GM19025 (cell line): ENCODE data around the gene SPATA2L.

ENCODE experiments used
- ATAC-seq: cut with Tn5 transposase; IDR thresholded peaks from one replicate; pipeline ENCODE4 v1.9.1; 2021; ENCODE audit warnings: mild to moderate bottlenecking, low read depth, moderate library complexity; ENCODE audit not compliant: unreplicated experiment

SPATA2L gene

GRCh38 chr16:89701425-89702406 lies at the start of gene SPATA2L:
Gene SPATA2L, minus strand, starts transcription at chr16:89701705. Its CDS starts 473 bp downstream, at chr16:89701232.
- peak; percentile 64 for ATAC-seq

- ATAC-seq = no peak
Observed at GRCh38 chr16:89749637-89750036, 48.1 kb upstream of the SPATA2L start.

GRCh38 chr16:89748921-89749320 lies 47.4 kb upstream of the SPATA2L start:
- no peak for ATAC-seq

GRCh38 chr16:89748076-89748475 lies 46.6 kb upstream of the SPATA2L start:
- ATAC-seq = no peak

GRCh38 chr16:89746043-89746442 lies 44.5 kb upstream of the SPATA2L start:
- ATAC-seq = no peak

- no peak for ATAC-seq
Observed at GRCh38 chr16:89744813-89745212, 43.3 kb upstream of the SPATA2L start.

GRCh38 chr16:89742948-89743347 lies 41.4 kb upstream of the SPATA2L start:
- no peak for ATAC-seq

GRCh38 chr16:89741342-89742014 lies 40.0 kb upstream of the SPATA2L start:
- ATAC-seq = no peak

- ATAC-seq = no peak
Observed at GRCh38 chr16:89739383-89739782, 37.9 kb upstream of the SPATA2L start.

- no peak for ATAC-seq
Observed at GRCh38 chr16:89738538-89739317, 37.2 kb upstream of the SPATA2L start.

- ATAC-seq = no peak
Observed at GRCh38 chr16:89738072-89738377, 36.5 kb upstream of the SPATA2L start.

- ATAC-seq = no peak
Observed at GRCh38 chr16:89737341-89738071, 36.0 kb upstream of the SPATA2L start.

- no peak for ATAC-seq
Observed at GRCh38 chr16:89736554-89736953, 35.0 kb upstream of the SPATA2L start.

GRCh38 chr16:89733792-89734191 lies 32.3 kb upstream of the SPATA2L start:
- no peak for ATAC-seq

GRCh38 chr16:89733322-89733721 lies 31.8 kb upstream of the SPATA2L start:
- no peak for ATAC-seq

GRCh38 chr16:89732918-89733242 lies 31.4 kb upstream of the SPATA2L start:
- ATAC-seq = no peak

GRCh38 chr16:89732142-89732917 lies 30.8 kb upstream of the SPATA2L start:
- no peak for ATAC-seq

- no peak for ATAC-seq
Observed at GRCh38 chr16:89730610-89731234, 29.2 kb upstream of the SPATA2L start.

- ATAC-seq = no peak
Observed at GRCh38 chr16:89729863-89730593, 28.5 kb upstream of the SPATA2L start.
